HG03060 (cell line): ENCODE measurements around the gene S100A11.

ENCODE experiments used
- ATAC-seq: cut with Tn5 transposase; IDR thresholded peaks from one replicate; pipeline ENCODE4 v1.9.1; 2021; ENCODE audit warnings: low read depth, moderate number of reproducible peaks; ENCODE audit not compliant: unreplicated experiment

Gene S100A11

GRCh38 chr1:151988405-151988923 is 48.3 kb downstream of the S100A11 start:
- ATAC-seq = no peak

GRCh38 chr1:151986501-151987190 is 50.2 kb downstream of the S100A11 start:
- no peak for ATAC-seq

GRCh38 chr1:151985768-151986167 is 51.0 kb downstream of the S100A11 start:
- no peak for ATAC-seq

- no peak for ATAC-seq
Measured at GRCh38 chr1:151985270-151985669, 51.5 kb downstream of the S100A11 start.

- peak; percentile 48 for ATAC-seq
Measured at GRCh38 chr1:151984313-151984956, 52.4 kb downstream of the S100A11 start.
